ENCODE data around the gene PCED1B. TPM values are rescaled to one million over a fixed set of nuclear protein-coding genes. Genes with fewer than 3 reads are reported as not detected.

Gene PCED1B
- total RNA-seq, 1 donor from 2014 or later: 6.9 TPM

DNA sequence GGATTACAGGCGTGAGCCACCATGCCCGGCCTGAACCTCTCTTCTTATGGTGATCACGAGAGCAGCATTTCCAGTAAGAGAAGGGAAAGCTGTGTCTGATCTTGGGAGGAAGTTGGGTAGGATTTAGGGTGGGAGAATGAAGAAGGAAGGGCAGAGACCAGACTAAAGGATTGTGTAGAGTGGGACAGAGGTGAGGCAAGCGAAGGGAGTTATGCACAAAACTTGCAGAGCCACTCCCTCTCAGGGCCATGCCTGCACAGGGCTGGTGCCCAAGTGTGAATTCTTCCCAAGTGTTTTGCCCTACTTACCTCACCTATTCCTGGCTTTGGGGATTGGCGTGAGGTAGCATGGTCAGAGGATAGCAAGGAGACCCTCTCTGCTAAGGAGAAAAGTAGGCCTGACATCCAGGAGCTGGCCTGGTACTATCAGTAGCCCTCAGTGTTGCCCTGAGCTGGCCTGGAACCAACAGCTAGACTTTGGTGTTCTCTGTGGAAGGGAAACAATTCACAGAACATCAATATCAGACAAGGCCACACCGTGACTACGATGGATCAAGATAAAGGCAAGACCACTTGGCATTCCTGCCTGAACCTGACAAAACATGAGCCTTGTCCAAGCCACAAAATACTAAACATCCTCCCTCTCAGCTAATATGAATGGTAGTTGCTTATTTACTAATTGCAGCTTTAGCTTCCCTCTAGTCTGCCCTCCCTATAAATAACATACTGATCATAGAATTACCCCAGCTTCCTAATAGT lies 201.3 kb downstream of the PCED1B start:
- Histone ChIP-seq H3K36me3 (no peaks in the 10 kb centered on the region), H3K27me3 (no peaks in the 10 kb centered on the region), H3K27ac (no peak overlapping the region), H3K9me3 (no peaks in the 10 kb centered on the region), H3K4me1 (peaks cover 18% of the 10 kb centered on the region), H3K4me3 (no peak overlapping the region)
- TF ChIP-seq, protein P1, sequence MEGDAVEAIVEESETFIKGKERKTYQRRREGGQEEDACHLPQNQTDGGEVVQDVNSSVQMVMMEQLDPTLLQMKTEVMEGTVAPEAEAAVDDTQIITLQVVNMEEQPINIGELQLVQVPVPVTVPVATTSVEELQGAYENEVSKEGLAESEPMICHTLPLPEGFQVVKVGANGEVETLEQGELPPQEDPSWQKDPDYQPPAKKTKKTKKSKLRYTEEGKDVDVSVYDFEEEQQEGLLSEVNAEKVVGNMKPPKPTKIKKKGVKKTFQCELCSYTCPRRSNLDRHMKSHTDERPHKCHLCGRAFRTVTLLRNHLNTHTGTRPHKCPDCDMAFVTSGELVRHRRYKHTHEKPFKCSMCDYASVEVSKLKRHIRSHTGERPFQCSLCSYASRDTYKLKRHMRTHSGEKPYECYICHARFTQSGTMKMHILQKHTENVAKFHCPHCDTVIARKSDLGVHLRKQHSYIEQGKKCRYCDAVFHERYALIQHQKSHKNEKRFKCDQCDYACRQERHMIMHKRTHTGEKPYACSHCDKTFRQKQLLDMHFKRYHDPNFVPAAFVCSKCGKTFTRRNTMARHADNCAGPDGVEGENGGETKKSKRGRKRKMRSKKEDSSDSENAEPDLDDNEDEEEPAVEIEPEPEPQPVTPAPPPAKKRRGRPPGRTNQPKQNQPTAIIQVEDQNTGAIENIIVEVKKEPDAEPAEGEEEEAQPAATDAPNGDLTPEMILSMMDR (IDR thresholded peaks at IDR 0.05): no peak
- no peak for TF ChIP-seq POLR2AphosphoS5 (IDR thresholded peaks at IDR 0.05; ENCODE audit: insufficient read depth in 1 of 2, low read depth in 1 of 2)
- TF ChIP-seq POLR2A (IDR thresholded peaks at IDR 0.05): no peak
- no peak for DNase-seq (ENCODE audit: extremely low spot score in 2 of 2)
- intact Hi-C loops (cut with DNase I): loop anchor here (10.0 kb wide), 1 partner anchor 1734 kb away; the partner anchor contains the start of gene PRKAG1

DNA sequence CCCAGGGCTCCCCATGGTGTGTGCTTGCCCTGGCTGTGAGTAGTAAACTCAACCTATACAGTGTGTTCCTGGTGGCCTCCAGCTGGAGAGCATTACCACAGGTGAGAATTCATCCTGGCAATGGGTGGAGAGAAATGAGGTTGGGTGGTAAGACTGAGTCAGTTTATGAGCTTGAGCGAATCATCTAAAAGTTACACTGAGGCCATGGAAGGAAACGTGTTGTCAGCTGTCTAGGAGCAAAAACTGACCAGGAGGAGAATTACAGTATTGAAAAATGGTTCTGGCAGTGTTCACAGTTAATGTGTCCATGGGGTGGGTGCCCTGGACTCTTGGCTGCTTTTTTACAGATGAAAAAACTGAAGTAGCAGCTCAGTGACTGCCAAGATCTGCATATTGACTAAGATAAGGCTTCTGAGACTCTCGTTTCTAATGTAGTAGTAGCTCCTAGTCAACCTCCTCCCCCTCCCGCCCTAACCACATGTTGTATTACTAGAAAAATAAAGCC lies 202.3 kb downstream of the PCED1B start:
- Histone ChIP-seq H3K27ac (no peak overlapping the region), H3K4me3 (no peak overlapping the region), H3K4me1 (peaks cover 17% of the 10 kb centered on the region), H3K36me3 (no peaks in the 10 kb centered on the region), H3K9me3 (no peaks in the 10 kb centered on the region), H3K27me3 (no peaks in the 10 kb centered on the region)
- DNase-seq (ENCODE audit: extremely low spot score in 2 of 2): no peak
- intact Hi-C loops (cut with DNase I): loop anchor here (10.0 kb wide), 1 partner anchor 1733 kb away; the partner anchor contains the start of gene PRKAG1
- TF ChIP-seq POLR2AphosphoS5 (IDR thresholded peaks at IDR 0.05; ENCODE audit: insufficient read depth in 1 of 2, low read depth in 1 of 2): no peak
- TF ChIP-seq, protein P1 (IDR thresholded peaks at IDR 0.05): no peak
- TF ChIP-seq POLR2A (IDR thresholded peaks at IDR 0.05): no peak

DNA sequence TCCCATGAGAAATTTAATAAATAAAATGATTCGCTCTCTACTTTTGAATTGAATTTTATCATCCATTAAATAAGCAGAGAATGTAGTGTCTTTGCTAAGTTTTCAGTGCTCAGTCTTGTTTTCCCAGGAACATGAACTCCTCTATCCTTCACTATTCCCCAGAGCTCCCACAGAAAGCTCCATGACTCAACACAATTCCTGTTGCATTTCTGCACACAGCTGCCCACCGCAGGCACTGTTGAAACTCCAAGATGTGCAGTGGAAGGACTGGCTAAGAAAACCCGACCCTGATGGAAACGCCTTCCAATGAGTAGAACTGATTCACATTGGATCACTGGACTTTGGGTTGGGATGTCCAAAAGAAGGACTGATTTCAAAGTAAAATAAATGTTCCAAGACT lies 202.8 kb downstream of the PCED1B start:
- Histone ChIP-seq H3K9me3 (no peaks in the 10 kb centered on the region), H3K4me3 (no peak overlapping the region), H3K27ac (no peak overlapping the region), H3K36me3 (no peaks in the 10 kb centered on the region), H3K4me1 (peaks cover 12% of the 10 kb centered on the region), H3K27me3 (no peaks in the 10 kb centered on the region)
- DNase-seq (ENCODE audit: extremely low spot score in 2 of 2): no peak
- TF ChIP-seq POLR2A (IDR thresholded peaks at IDR 0.05): no peak
- no peak for TF ChIP-seq POLR2AphosphoS5 (IDR thresholded peaks at IDR 0.05; ENCODE audit: insufficient read depth in 1 of 2, low read depth in 1 of 2)
- TF ChIP-seq, protein P1 (IDR thresholded peaks at IDR 0.05): no peak
- intact Hi-C loops (cut with DNase I): loop anchor here (10.0 kb wide), 1 partner anchor 1733 kb away; the partner anchor contains the start of gene PRKAG1

Small RNA genes lying within 50 kb of the gene (microRNA-seq; reads per million reads assigned to microRNA genes)
- not detected for gene MIR4698 (ENCODE audit: borderline number of aligned reads, borderline replicate concordance)

Small RNA genes lying within 50 kb of the gene (small RNA-seq; reads per million reads assigned to genes)
- not detected for gene MIR4698

Other genes starting within 250 kb of the PCED1B start
- 20.4 TPM for gene AMIGO2, start 338 bp downstream of the PCED1B start, total RNA-seq